ENCODE data around the gene NCDN.
A peak's percentile ranks its signal among the peaks of the same experiment; 100 is the strongest.

The NCDN gene

GRCh38 chr1:35536556-35537162, 20.9 kb upstream of the NCDN start:
- no peak overlapping the region for H3K4me3 ChIP-seq (replicated peaks in 1 of 2; ENCODE audit: low read depth in 2 of 2, low read length in 2 of 2)
- no peak for DNase-seq (ENCODE audit: low read depth in 2 of 2)
- TF ChIP-seq CTCF (IDR thresholded peaks at IDR 0.05; ENCODE audit: low read depth, low read length), result no peak

- no peak for DNase-seq (ENCODE audit: low read depth in 2 of 2)
Observed at GRCh38 chr1:35537806-35538205, 19.8 kb upstream of the NCDN start.

GRCh38 chr1:35539073-35539823, 18.4 kb upstream of the NCDN start:
- no peak for TF ChIP-seq CTCF (IDR thresholded peaks at IDR 0.05; ENCODE audit: low read depth, low read length)
- peak in 1 of 2 donors; percentile 45 for DNase-seq (ENCODE audit: low read depth in 2 of 2)
- H3K4me3 ChIP-seq (replicated peaks in 1 of 2; ENCODE audit: low read depth in 2 of 2, low read length in 2 of 2), result no peak overlapping the region

More at GRCh38 chr1:35537806-35538205, 19.8 kb upstream of the NCDN start:
- no peak for TF ChIP-seq CTCF (IDR thresholded peaks at IDR 0.05; ENCODE audit: low read depth, low read length)
- no peak overlapping the region for H3K4me3 ChIP-seq (replicated peaks in 1 of 2; ENCODE audit: low read depth in 2 of 2, low read length in 2 of 2)

GRCh38 chr1:35539824-35540261, 17.8 kb upstream of the NCDN start:
- H3K4me3 ChIP-seq (replicated peaks in 1 of 2; ENCODE audit: low read depth in 2 of 2, low read length in 2 of 2), result no peak overlapping the region
- no peak for TF ChIP-seq CTCF (IDR thresholded peaks at IDR 0.05; ENCODE audit: low read depth, low read length)
- peak; percentile 49 to 53 for DNase-seq (ENCODE audit: low read depth in 2 of 2)

GRCh38 chr1:35544976-35545375, 12.6 kb upstream of the NCDN start:
- peak; percentile 53 to 80 for DNase-seq (ENCODE audit: low read depth in 2 of 2)
- H3K4me3 ChIP-seq (replicated peaks in 1 of 2; ENCODE audit: low read depth in 2 of 2, low read length in 2 of 2), result no peak overlapping the region
- no peak for TF ChIP-seq CTCF (IDR thresholded peaks at IDR 0.05; ENCODE audit: low read depth, low read length)

- no peak overlapping the region for H3K4me3 ChIP-seq (replicated peaks in 1 of 2; ENCODE audit: low read depth in 2 of 2, low read length in 2 of 2)
- no peak for TF ChIP-seq CTCF (IDR thresholded peaks at IDR 0.05; ENCODE audit: low read depth, low read length)
- DNase-seq (ENCODE audit: low read depth in 2 of 2), result no peak
Observed at GRCh38 chr1:35546614-35547013, 11.0 kb upstream of the NCDN start.
